PC-3 (cell line): ENCODE results near the gene EHMT2.

Experiments used
- EZH2 ChIP-seq: fragments of 300-600 bp; sonication (generic); IDR thresholded peaks from one replicate; pipeline ENCODE4 v1.6.1; 2017; ENCODE audit warnings: antibody characterized with exemption, mild to moderate bottlenecking, low read length; ENCODE audit not compliant: unreplicated experiment
- TF ChIP-seq, protein P1 (sequence below): fragments of 300-600 bp; sonication (generic); conservative IDR thresholded peaks from 2 replicates; pipeline ENCODE4 v1.5.1; 2017; ENCODE audit warnings: antibody characterized with exemption, low read depth, mild to moderate bottlenecking, low read length

DNA sequence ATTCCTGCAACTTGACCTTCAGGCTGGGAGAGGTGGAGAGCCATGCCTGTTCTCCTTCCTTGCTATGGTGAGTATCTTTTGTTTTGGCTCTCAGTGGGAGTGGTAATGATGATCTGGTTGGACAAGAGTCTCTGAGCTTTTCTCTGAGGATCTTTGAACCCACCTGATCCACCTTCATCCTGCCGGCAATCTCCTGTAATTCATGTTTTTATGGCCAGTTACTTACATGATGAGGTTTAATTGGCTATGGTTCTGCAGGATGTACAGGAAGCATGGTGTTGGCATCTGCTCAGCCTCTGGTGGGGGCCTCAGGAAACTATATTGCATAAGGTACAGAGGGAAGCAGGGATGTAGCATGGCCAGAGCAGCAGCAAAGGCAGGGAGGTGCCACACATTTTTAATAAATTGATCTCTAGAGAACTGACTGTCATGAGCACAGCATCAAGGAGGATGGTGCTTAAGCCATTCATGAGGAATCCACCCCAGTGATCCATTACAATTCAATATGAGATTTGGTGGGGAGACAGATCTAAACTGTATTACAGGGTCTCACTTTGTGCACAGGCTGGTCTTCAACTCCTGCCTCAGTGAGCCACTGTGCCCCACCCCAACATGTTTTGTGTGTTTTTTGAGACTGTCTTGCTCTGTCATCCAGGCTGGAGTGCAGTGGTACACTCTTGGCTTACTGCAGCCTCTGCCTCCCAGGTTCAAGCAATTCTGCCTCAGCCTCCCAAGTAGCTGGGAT is 60.0 kb downstream of the EHMT2 start:
- no peak for TF ChIP-seq EZH2
- TF ChIP-seq, protein P1, sequence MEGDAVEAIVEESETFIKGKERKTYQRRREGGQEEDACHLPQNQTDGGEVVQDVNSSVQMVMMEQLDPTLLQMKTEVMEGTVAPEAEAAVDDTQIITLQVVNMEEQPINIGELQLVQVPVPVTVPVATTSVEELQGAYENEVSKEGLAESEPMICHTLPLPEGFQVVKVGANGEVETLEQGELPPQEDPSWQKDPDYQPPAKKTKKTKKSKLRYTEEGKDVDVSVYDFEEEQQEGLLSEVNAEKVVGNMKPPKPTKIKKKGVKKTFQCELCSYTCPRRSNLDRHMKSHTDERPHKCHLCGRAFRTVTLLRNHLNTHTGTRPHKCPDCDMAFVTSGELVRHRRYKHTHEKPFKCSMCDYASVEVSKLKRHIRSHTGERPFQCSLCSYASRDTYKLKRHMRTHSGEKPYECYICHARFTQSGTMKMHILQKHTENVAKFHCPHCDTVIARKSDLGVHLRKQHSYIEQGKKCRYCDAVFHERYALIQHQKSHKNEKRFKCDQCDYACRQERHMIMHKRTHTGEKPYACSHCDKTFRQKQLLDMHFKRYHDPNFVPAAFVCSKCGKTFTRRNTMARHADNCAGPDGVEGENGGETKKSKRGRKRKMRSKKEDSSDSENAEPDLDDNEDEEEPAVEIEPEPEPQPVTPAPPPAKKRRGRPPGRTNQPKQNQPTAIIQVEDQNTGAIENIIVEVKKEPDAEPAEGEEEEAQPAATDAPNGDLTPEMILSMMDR, result no peak
